ENCODE results near the gene SLC39A5.

- no peak for TF ChIP-seq CTCF (IDR thresholded peaks at IDR 0.05)
- TF ChIP-seq EZH2 (IDR thresholded peaks at IDR 0.05): no peak
- no peak for TF ChIP-seq EZH2phosphoT487 (IDR thresholded peaks at IDR 0.05)
Measured at GRCh38 chr12:56219840-56220239, 10.0 kb upstream of the SLC39A5 start.

Measured in neural progenitor cell (in vitro differentiated cells).